ENCODE data around the gene G3BP1.

GRCh38 chr5:151734064-151734408, 37.7 kb upstream of the G3BP1 start:
- TF ChIP-seq, protein P1, sequence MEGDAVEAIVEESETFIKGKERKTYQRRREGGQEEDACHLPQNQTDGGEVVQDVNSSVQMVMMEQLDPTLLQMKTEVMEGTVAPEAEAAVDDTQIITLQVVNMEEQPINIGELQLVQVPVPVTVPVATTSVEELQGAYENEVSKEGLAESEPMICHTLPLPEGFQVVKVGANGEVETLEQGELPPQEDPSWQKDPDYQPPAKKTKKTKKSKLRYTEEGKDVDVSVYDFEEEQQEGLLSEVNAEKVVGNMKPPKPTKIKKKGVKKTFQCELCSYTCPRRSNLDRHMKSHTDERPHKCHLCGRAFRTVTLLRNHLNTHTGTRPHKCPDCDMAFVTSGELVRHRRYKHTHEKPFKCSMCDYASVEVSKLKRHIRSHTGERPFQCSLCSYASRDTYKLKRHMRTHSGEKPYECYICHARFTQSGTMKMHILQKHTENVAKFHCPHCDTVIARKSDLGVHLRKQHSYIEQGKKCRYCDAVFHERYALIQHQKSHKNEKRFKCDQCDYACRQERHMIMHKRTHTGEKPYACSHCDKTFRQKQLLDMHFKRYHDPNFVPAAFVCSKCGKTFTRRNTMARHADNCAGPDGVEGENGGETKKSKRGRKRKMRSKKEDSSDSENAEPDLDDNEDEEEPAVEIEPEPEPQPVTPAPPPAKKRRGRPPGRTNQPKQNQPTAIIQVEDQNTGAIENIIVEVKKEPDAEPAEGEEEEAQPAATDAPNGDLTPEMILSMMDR (conservative IDR thresholded peaks at IDR 0.05 in 1 of 2, IDR thresholded peaks at IDR 0.05 in 1 of 2; ENCODE audit: low read depth in 1 of 2, low read length in 2 of 2) = no peak
- TF ChIP-seq EZH2 (IDR thresholded peaks at IDR 0.05; ENCODE audit: low read length, missing control alignments) = no peak
